Measurements from ENCODE around the gene HOXC9. TPM values are rescaled to one million over a fixed set of nuclear protein-coding genes. Genes with fewer than 3 reads are reported as not detected.

Gene HOXC9
- total RNA-seq, 1 donor from 2014 or later = 0.68 TPM

- DNase-seq = no peak
These were observed 36.3 kb upstream of the HOXC9 start for GRCh38 chr12:53963434-53964314.

- no peak for DNase-seq
These were observed 35.6 kb upstream of the HOXC9 start for GRCh38 chr12:53964315-53964713.

GRCh38 chr12:53965281-53966084, 34.5 kb upstream of the HOXC9 start:
- no peak for DNase-seq

GRCh38 chr12:53966085-53966384, 33.9 kb upstream of the HOXC9 start:
- DNase-seq = no peak

GRCh38 chr12:53966385-53967133, 33.4 kb upstream of the HOXC9 start:
- no peak for DNase-seq

- no peak for DNase-seq
These were observed 32.5 kb upstream of the HOXC9 start for GRCh38 chr12:53967421-53967925.

- DNase-seq = no peak
These were observed 31.5 kb upstream of the HOXC9 start for GRCh38 chr12:53968214-53969127.

- no peak for DNase-seq
These were observed 30.2 kb upstream of the HOXC9 start for GRCh38 chr12:53969588-53970259.

- DNase-seq = no peak
These were observed 29.5 kb upstream of the HOXC9 start for GRCh38 chr12:53970451-53970850.

GRCh38 chr12:53971129-53971528, 28.8 kb upstream of the HOXC9 start:
- no peak for DNase-seq

- DNase-seq = no peak
These were observed 28.3 kb upstream of the HOXC9 start for GRCh38 chr12:53971686-53972085.

- no peak for DNase-seq
These were observed 27.7 kb upstream of the HOXC9 start for GRCh38 chr12:53972152-53972702.

GRCh38 chr12:53972722-53973235, 27.2 kb upstream of the HOXC9 start, which contains the start of gene HOXC11:
HOXC11 (plus strand) TSS chr12:53973126; CDS start chr12:53973242, 116 bp downstream.
- DNase-seq = no peak

- DNase-seq = no peak
These were observed 26.5 kb upstream of the HOXC9 start for GRCh38 chr12:53973236-53974042.

- DNase-seq = no peak
These were observed 25.6 kb upstream of the HOXC9 start, which contains the start of gene HOTAIR for GRCh38 chr12:53974084-53975063. HOTAIR (minus strand) TSS chr12:53974954.

- no peak for DNase-seq
These were observed 24.9 kb upstream of the HOXC9 start for GRCh38 chr12:53975064-53975471.

GRCh38 chr12:53975479-53976152, 24.3 kb upstream of the HOXC9 start:
- no peak for DNase-seq

Data from dermis blood vessel endothelial cell (primary cell).